Transverse colon (tissue), 4 donors: ENCODE results near the gene UPB1. TPM values are rescaled to one million over a fixed set of nuclear protein-coding genes. Genes with fewer than 3 reads are reported as not detected.

Source experiments
- DNase-seq: peaks from one replicate; pipeline ENCODE4 v3.0.0-alpha.2; 2019
- H3K27ac ChIP-seq, 4 donors: fragments of 200-600 bp; sonication (generic); 2 replicates each; pipeline ENCODE4 v1.5.1; 2016 to 2018; ENCODE audit warnings: inconsistent platforms in 4 of 4
- H3K27me3 ChIP-seq: fragments of 200-600 bp; sonication (generic); 2 replicates; pipeline ENCODE4 v1.5.1; 2017; ENCODE audit warnings: inconsistent platforms
- H3K36me3 ChIP-seq, 4 donors: fragments of 200-600 bp; sonication (generic); 2 replicates each; pipeline ENCODE4 v1.5.1; 2017 to 2019; ENCODE audit warnings: inconsistent platforms in 4 of 4
- H3K4me1 ChIP-seq, 4 donors: fragments of 200-600 bp; sonication (generic); 2 replicates each; pipeline ENCODE4 v1.5.1; 2017 to 2020; ENCODE audit warnings: inconsistent platforms in 4 of 4
- H3K4me3 ChIP-seq, 4 donors: fragments of 200-600 bp; sonication (generic); 1 replicate in 1 of 4; 2 replicates in 3 of 4; pipeline versions ENCODE4 v1.5.1 to v1.6.1; 2017 to 2019; ENCODE audit warnings: inconsistent platforms in 4 of 4
- H3K9me3 ChIP-seq, 2 donors: fragments of 200-600 bp; sonication (generic); 2 replicates each; pipeline ENCODE4 v1.5.1; 2017 to 2019; ENCODE audit warnings: inconsistent platforms in 2 of 2
- CTCF ChIP-seq, 5 experiments: fragments of 200-600 bp in 3 of 5; fragments of 450-650 bp in 2 of 5; sonication (generic) in 3 of 5; IDR thresholded peaks; 1 replicate in 2 of 5; 2 replicates in 3 of 5; pipeline ENCODE4 v1.5.1; 2016 to 2017; ENCODE audit warnings: antibody characterized with exemption in 5 of 5, inconsistent platforms in 3 of 5, mild to moderate bottlenecking in 2 of 5, moderate library complexity in 1 of 5
- EP300 ChIP-seq: sonication (generic); formaldehyde crosslinking; IDR thresholded peaks from one replicate; pipeline ENCODE4 v1.6.1; 2017; ENCODE audit warnings: antibody characterized with exemption, low read depth
- POLR2A ChIP-seq: fragments of 450-650 bp; IDR thresholded peaks from one replicate; pipeline ENCODE4 v1.6.1; 2016; ENCODE audit warnings: antibody characterized with exemption, mild to moderate bottlenecking, moderate library complexity
- POLR2AphosphoS5 ChIP-seq, 3 donors: sonication (generic); formaldehyde crosslinking; IDR thresholded peaks; one replicate each; pipeline ENCODE4 v1.6.1; 2016; ENCODE audit warnings: antibody characterized with exemption in 3 of 3
- WGBS, 2 donors: methylation state at CpG; one replicate each; pipeline ENCODE4 v1.1.5; 2018; ENCODE audit warnings: low coverage in 1 of 2; 5-methylcytosine and 5-hydroxymethylcytosine counted together
- in situ Hi-C, 4 donors: fragments of 200-750 bp; cut with MboI; loops; one replicate each; pipeline versions ENCODE4 v1.15.0 to v1.15.1; 2017; ENCODE audit warnings: low sequenced_read_pairs in 3 of 4, low pct_ligation_motif_present in 1 of 4, low pct_unique_long_range_greater_than_20kb in 1 of 4
- intact Hi-C: fragments of 100-400 bp; cut with DNase I; formaldehyde crosslinking; loops from one replicate; pipeline ENCODE4 v1.15.1; 2023; ENCODE audit warnings: low total_unique reads
- total RNA-seq, 4 donors: library from RNA; depleted of rRNA; stranded (reverse); fragments of >200 nt; gene quantifications; one replicate each; pipeline ENCODE4 v1.1.0, GENCODE V29; 2016

The UPB1 gene
- total RNA-seq, 4 donors from 2014 or later: 0.32 TPM; not detected in 3

- Histone ChIP-seq H3K4me3 (peak within 1 kb of the TSS; percentile 94 to 96 (median 95)), H3K36me3 (peaks cover 0 to 5% (median 2%) of the 10 kb centered on the region in 4 donors), H3K27me3 (no peaks in the 10 kb centered on the region), H3K4me1 (peaks cover 47 to 55% (median 52%) of the 10 kb centered on the region in 4 donors), H3K27ac (peak within 1 kb of the TSS; percentile 95 to 99 (median 98)), H3K9me3 (no peaks in the 10 kb centered on the region)
- intact Hi-C loops (no loop called here), in situ Hi-C loops (no loop called here)
- WGBS, 2 donors: 1% methylated on average over 57 of the region's 59 CpGs; no CpG with 5 or more reads in 1 of the 2 donors
- TF ChIP-seq CTCF (IDR thresholded peaks at IDR 0.05): peak; percentile 24 to 79 (median 29)
- peak; percentile 87 to 92 (median 88) for TF ChIP-seq POLR2AphosphoS5 (IDR thresholded peaks at IDR 0.05)
- TF ChIP-seq POLR2A: peak; percentile 88
- TF ChIP-seq EP300: peak; percentile 6
- peak; percentile 100 for DNase-seq
Observed at GRCh38 chr22:24555165-24556039, 60.3 kb downstream of the UPB1 start, which contains the start of gene SNRPD3. Gene SNRPD3 (plus strand): TSS chr22:24555999. CDS start chr22:24557675, 1,676 bp downstream.

GRCh38 chr22:24559471-24559870 is 64.3 kb downstream of the UPB1 start:
- TF ChIP-seq EP300 (no peak), POLR2A (no peak), CTCF (IDR thresholded peaks at IDR 0.05) (no peak), POLR2AphosphoS5 (IDR thresholded peaks at IDR 0.05) (no peak)
- H3K36me3 ChIP-seq: peaks cover 0 to 16% (median 6%) of the 10 kb centered on the region in 4 donors
- WGBS, 2 donors: 30 to 78% methylated on average over 2 to 4 of the region's 4 CpGs
- intact Hi-C loops (no loop called here), in situ Hi-C loops (no loop called here)
- H3K27ac ChIP-seq: no peak overlapping the region
- H3K4me3 ChIP-seq: no peak overlapping the region
- no peak for DNase-seq
- H3K27me3 ChIP-seq: no peaks in the 10 kb centered on the region
- no peaks in the 10 kb centered on the region for H3K9me3 ChIP-seq
- peaks cover 10 to 28% (median 16%) of the 10 kb centered on the region in 4 donors for H3K4me1 ChIP-seq

GRCh38 chr22:24563246-24563645 is 68.1 kb downstream of the UPB1 start:
- peaks cover 0 to 18% (median 5%) of the 10 kb centered on the region in 4 donors for H3K36me3 ChIP-seq
- intact Hi-C loops (no loop called here), in situ Hi-C loops (no loop called here)
- TF ChIP-seq POLR2AphosphoS5 (IDR thresholded peaks at IDR 0.05) (no peak), EP300 (no peak), POLR2A (no peak), CTCF (IDR thresholded peaks at IDR 0.05) (no peak)
- H3K27me3 ChIP-seq: no peaks in the 10 kb centered on the region
- H3K4me1 ChIP-seq: peaks cover 0 to 24% (median 0%) of the 10 kb centered on the region in 4 donors
- H3K4me3 ChIP-seq: no peak overlapping the region
- 88% methylated on average over 2 of the region's 2 CpGs; no CpG with 5 or more reads in 1 of the 2 donors for WGBS, 2 donors
- H3K9me3 ChIP-seq: no peaks in the 10 kb centered on the region
- DNase-seq: no peak
- no peak overlapping the region for H3K27ac ChIP-seq

- TF ChIP-seq CTCF (IDR thresholded peaks at IDR 0.05): no peak
- no peak for TF ChIP-seq EP300
- TF ChIP-seq POLR2A: no peak
- no peak for TF ChIP-seq POLR2AphosphoS5 (IDR thresholded peaks at IDR 0.05)
- intact Hi-C loops (no loop called here), in situ Hi-C loops (no loop called here)
- H3K27me3 ChIP-seq: no peaks in the 10 kb centered on the region
- no peak for DNase-seq
- H3K4me1 ChIP-seq: peaks cover 0 to 24% (median 0%) of the 10 kb centered on the region in 4 donors
- H3K4me3 ChIP-seq: no peak overlapping the region
- H3K36me3 ChIP-seq: peaks cover 0 to 27% (median 11%) of the 10 kb centered on the region in 4 donors
- no peak overlapping the region for H3K27ac ChIP-seq
- H3K9me3 ChIP-seq: no peaks in the 10 kb centered on the region
- 54 to 71% methylated on average over 2 of the region's 2 CpGs for WGBS, 2 donors
Observed at GRCh38 chr22:24564376-24565058, 69.4 kb downstream of the UPB1 start.
